Skeletal muscle tissue (tissue), 4 donors: Measurements from ENCODE around the gene SH2D6. TPM values are rescaled to one million over a fixed set of nuclear protein-coding genes. Genes with fewer than 3 reads are reported as not detected.
"Not testable (repeated sequence)": the region's sequence is repeated elsewhere in the genome, so short reads cannot be mapped to it uniquely, and the experiment has no call there.

Source experiments
- H3K27ac ChIP-seq: one replicate; pipeline ENCODE4 v1.7.0; 2013; ENCODE audit warnings: mild to moderate bottlenecking, low read depth, low read length, inconsistent platforms
- H3K27me3 ChIP-seq, 3 donors: one replicate each; pipeline ENCODE4 v1.7.0; 2013; ENCODE audit warnings: low read length in 3 of 3; ENCODE audit not compliant: control insufficient read depth in 3 of 3, insufficient read depth in 3 of 3
- H3K36me3 ChIP-seq, 3 donors: one replicate each; pipeline ENCODE4 v1.7.0; 2013; ENCODE audit warnings: low read length in 3 of 3; ENCODE audit not compliant: control insufficient read depth in 3 of 3, insufficient read depth in 3 of 3
- H3K4me1 ChIP-seq, 3 donors: one replicate each; pipeline ENCODE4 v1.7.0; 2013; ENCODE audit warnings: low read length in 3 of 3, mild to moderate bottlenecking in 3 of 3; ENCODE audit not compliant: control insufficient read depth in 3 of 3, insufficient read depth in 3 of 3
- H3K4me3 ChIP-seq, 3 donors: one replicate each; pipeline ENCODE4 v1.7.0; 2013; ENCODE audit warnings: low read length in 3 of 3
- H3K9ac ChIP-seq, 3 donors: one replicate each; pipeline ENCODE4 v1.7.0; 2013; ENCODE audit warnings: low read length in 3 of 3, mild to moderate bottlenecking in 3 of 3, moderate library complexity in 2 of 3, low read depth in 1 of 3
- H3K9me3 ChIP-seq, 3 donors: one replicate each; pipeline ENCODE4 v1.7.0; 2013; ENCODE audit warnings: low read length in 3 of 3; ENCODE audit not compliant: control insufficient read depth in 3 of 3
- total RNA-seq: library from RNA; depleted of rRNA; stranded (reverse); fragments of >200 nt; gene quantifications from one replicate; pipeline ENCODE4 v1.2.3, GENCODE V29; 2014
- donor health status: Osteomylitis.

Gene SH2D6
- total RNA-seq, 1 donor from 2014 or later = not detected

- no peak overlapping the region for H3K4me3 ChIP-seq
- H3K9me3 ChIP-seq = no peaks in the 10 kb centered on the region
- H3K36me3 ChIP-seq = no peaks in the 10 kb centered on the region
- no peaks in the 10 kb centered on the region for H3K27me3 ChIP-seq
- H3K4me1 ChIP-seq = peaks cover 23 to 31% (median 23%) of the 10 kb centered on the region in 3 donors
- H3K27ac ChIP-seq = peak overlapping the region; percentile 85
- H3K9ac ChIP-seq = peak overlapping the region in 1 of 3 donors; percentile 77
Observed at GRCh38 chr2:85439025-85439472, 20.5 kb downstream of the SH2D6 start.

- not testable (repeated sequence) for H3K36me3 ChIP-seq, H3K4me3 ChIP-seq, H3K9ac ChIP-seq, H3K27ac ChIP-seq, H3K9me3 ChIP-seq, H3K27me3 ChIP-seq
- peaks cover 18 to 26% (median 19%) of the 10 kb centered on the region in 3 donors for H3K4me1 ChIP-seq
Observed at GRCh38 chr2:85439569-85439968, 21.1 kb downstream of the SH2D6 start.

- H3K9ac ChIP-seq = no peak overlapping the region
- H3K27me3 ChIP-seq = no peaks in the 10 kb centered on the region
- H3K4me1 ChIP-seq = peaks cover 17 to 24% (median 18%) of the 10 kb centered on the region in 3 donors
- no peaks in the 10 kb centered on the region for H3K36me3 ChIP-seq
- H3K4me3 ChIP-seq = no peak overlapping the region
- H3K9me3 ChIP-seq = no peaks in the 10 kb centered on the region
- no peak overlapping the region for H3K27ac ChIP-seq
Observed at GRCh38 chr2:85439986-85440385, 21.5 kb downstream of the SH2D6 start.

DNA sequence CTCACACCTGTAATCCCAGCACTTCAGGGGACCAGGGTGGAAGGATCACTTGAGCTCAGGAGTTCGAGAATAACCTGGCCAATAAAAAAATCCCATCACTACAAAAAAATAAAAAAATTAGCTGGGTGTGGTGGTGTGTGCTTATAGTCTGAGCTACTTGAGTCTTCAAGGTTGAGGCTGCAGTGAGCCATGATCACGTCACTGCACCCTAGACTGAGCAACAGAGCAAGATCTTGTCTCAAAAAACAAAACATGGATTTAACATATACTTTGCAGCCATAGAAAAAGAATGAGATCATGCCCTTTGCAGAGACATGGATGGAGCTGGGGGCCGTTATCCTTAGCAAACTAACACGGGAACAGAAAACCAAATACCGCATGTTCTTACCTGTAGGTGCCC is 22.2 kb downstream of the SH2D6 start:
- Histone ChIP-seq H3K27me3 (no peaks in the 10 kb centered on the region), H3K9me3 (no peaks in the 10 kb centered on the region), H3K36me3 (no peaks in the 10 kb centered on the region), H3K4me1 (peaks cover 18 to 19% (median 19%) of the 10 kb centered on the region in 3 donors), H3K27ac (no peak overlapping the region), H3K9ac (no peak overlapping the region), H3K4me3 (no peak overlapping the region)

- Histone ChIP-seq H3K4me3 (no peak overlapping the region), H3K9me3 (no peaks in the 10 kb centered on the region), H3K36me3 (no peaks in the 10 kb centered on the region), H3K4me1 (peaks cover 16 to 20% (median 17%) of the 10 kb centered on the region in 3 donors), H3K9ac (no peak overlapping the region), H3K27me3 (no peaks in the 10 kb centered on the region), H3K27ac (no peak overlapping the region)
Observed at GRCh38 chr2:85441864-85442263, 23.4 kb downstream of the SH2D6 start.

DNA sequence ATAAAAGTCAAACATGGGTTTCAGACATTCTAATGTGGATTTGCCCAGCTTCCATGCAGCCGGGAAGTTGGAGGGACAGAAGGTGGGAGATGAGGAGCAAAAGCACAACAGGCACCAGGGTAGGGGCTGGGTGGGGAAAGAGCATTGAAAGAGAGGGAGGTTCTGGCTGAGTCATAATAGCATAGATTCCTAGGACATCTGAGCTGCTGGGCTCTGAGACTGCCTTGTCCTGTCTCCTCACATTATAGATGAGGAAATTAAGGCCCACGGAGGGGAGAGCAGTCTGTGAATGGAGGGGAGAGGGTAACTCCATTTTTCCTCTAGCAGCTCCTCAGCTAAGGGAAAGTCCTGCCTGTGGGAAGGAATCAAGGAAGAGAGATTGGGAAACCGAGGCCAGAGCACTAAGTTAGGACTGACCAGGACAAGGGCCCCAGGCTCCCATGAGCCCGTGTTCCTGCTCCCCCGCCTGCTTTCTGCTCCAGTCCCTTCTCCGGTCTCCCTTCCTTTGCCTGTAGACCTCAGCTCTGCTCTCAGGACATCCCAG is 26.2 kb downstream of the SH2D6 start:
- peaks cover 2 to 9% (median 3%) of the 10 kb centered on the region in 3 donors for H3K4me1 ChIP-seq
- no peaks in the 10 kb centered on the region for H3K27me3 ChIP-seq
- H3K36me3 ChIP-seq = no peaks in the 10 kb centered on the region
- no peak overlapping the region for H3K9ac ChIP-seq
- H3K9me3 ChIP-seq = no peaks in the 10 kb centered on the region
- no peak overlapping the region for H3K27ac ChIP-seq
- H3K4me3 ChIP-seq = no peak overlapping the region

DNA sequence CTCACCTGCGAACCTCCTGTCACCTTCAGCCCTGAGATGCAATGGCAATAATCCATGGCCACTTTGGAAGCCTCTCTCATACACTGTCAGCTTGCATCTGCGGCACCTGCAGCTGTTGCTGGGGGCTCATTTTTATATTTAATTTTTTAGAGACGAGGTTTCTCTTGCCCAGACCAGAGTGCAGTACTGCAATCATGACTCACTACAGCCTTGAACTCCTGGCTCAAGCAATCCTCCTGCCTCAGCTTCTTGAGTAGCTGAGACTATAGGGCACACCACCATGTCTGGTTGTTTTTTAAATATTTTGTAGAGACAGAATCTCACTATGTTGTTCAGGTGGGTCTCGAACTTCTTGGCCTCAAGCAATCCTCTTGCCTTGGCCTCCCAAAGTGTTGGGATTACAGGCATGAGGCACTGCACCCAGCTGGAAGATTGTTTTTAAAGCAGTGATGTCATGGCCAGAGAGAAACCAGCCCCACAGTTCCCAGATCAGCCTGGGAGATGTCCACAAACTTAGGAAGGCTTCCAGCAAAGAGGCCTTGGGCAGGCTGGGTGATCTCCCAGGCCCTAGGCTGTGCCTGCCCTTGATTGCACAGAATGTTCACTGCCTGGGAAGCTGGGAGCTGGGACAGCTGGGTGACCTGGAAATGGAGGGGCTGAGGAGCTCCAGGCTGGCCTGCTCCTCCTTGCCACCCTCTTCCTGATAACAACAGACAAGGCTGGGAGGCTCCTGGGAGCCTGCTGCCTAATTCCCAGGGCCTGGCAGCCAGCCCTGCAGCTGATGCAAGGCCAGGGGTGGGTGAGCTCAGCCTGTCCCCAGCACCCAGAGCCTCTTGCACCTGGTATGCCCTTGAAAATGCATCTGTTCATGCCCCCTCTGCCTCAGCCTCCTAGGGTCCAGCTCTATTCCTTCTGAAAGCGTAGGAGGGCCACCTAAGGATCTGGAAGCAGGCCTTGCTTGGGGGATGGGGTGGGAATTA is 27.1 kb downstream of the SH2D6 start:
- no peaks in the 10 kb centered on the region for H3K9me3 ChIP-seq
- H3K4me1 ChIP-seq = peaks cover 2 to 9% (median 3%) of the 10 kb centered on the region in 3 donors
- no peak overlapping the region for H3K9ac ChIP-seq
- no peaks in the 10 kb centered on the region for H3K36me3 ChIP-seq
- H3K27me3 ChIP-seq = no peaks in the 10 kb centered on the region
- no peak overlapping the region for H3K4me3 ChIP-seq
- H3K27ac ChIP-seq = no peak overlapping the region

DNA sequence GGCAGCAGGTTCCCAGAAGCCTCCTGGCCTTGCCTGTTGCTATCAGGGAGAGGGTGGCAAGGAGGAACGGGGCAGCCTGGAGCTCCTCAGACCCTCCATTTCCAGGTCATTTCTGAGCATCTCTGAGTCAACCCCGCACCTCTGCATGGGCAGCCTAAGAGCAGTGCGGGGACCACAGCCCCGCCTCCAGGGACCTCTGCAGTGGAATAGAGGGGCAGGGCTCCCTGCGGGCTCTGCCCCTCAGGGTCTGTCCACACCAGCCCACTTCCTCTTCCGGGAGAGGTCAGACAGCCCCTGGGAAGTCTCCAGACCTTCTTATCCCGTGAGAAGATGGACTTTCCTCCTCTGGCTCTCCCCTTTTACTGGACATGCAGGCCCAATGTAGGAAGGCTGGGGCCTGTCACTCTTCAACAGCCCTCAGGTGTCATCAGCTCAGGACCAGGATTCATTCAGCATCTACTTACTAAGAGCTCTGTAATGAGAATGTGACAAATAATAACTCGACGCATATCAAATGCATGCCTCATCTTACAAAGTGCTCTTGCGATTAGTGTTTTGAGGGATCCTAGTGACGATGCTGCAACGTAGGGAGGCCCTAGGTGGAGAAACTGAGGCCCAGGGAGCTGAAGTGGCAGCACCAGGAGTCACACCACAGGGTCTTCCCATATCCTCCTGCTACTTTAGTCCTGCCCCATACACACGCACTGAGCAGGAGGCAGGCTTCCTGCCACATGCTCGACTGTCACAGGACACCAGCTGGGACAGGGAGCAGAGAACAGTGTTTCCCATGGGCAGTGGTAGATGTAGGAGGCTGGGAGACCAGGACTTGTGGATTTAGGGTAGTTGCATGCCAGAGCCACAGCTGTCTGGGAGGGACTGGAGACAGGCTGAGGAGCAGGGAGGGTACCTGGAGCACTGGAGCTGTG is 28.0 kb downstream of the SH2D6 start:
- Histone ChIP-seq H3K4me1 (peaks cover 2 to 9% (median 3%) of the 10 kb centered on the region in 3 donors), H3K27me3 (no peaks in the 10 kb centered on the region), H3K4me3 (no peak overlapping the region), H3K9me3 (no peaks in the 10 kb centered on the region), H3K36me3 (no peaks in the 10 kb centered on the region), H3K27ac (no peak overlapping the region), H3K9ac (no peak overlapping the region)

- H3K9me3 ChIP-seq = no peaks in the 10 kb centered on the region
- H3K27ac ChIP-seq = no peak overlapping the region
- H3K36me3 ChIP-seq = no peaks in the 10 kb centered on the region
- H3K4me3 ChIP-seq = no peak overlapping the region
- H3K9ac ChIP-seq = no peak overlapping the region
- peaks cover 2 to 9% (median 3%) of the 10 kb centered on the region in 3 donors for H3K4me1 ChIP-seq
- no peaks in the 10 kb centered on the region for H3K27me3 ChIP-seq
Observed at GRCh38 chr2:85447222-85447585, 28.7 kb downstream of the SH2D6 start.
